Renal pelvis (tissue), 4 donors: ENCODE results near the gene FBXO5. TPM values are rescaled to one million over a fixed set of nuclear protein-coding genes. Genes with fewer than 3 reads are reported as not detected.
A peak's percentile ranks its signal among the peaks of the same experiment; 100 is the strongest.
"Not testable (repeated sequence)": the region's sequence is repeated elsewhere in the genome, so short reads cannot be mapped to it uniquely, and the experiment has no call there.

Source experiments
- DNase-seq: peaks from one replicate; pipeline ENCODE4 v3.0.0-alpha.2; 2013
- polyA plus RNA-seq, 3 donors: library from polyadenylated mRNA; unstranded; fragments of 120-200 nt; gene quantifications; one replicate each; pipeline ENCODE4 v1.2.1, GENCODE V29; 2013; ENCODE audit not compliant: insufficient read length in 3 of 3

Gene FBXO5
- polyA plus RNA-seq, 3 donors: 30.1 to 33.7 (median 30.6) TPM

DNA sequence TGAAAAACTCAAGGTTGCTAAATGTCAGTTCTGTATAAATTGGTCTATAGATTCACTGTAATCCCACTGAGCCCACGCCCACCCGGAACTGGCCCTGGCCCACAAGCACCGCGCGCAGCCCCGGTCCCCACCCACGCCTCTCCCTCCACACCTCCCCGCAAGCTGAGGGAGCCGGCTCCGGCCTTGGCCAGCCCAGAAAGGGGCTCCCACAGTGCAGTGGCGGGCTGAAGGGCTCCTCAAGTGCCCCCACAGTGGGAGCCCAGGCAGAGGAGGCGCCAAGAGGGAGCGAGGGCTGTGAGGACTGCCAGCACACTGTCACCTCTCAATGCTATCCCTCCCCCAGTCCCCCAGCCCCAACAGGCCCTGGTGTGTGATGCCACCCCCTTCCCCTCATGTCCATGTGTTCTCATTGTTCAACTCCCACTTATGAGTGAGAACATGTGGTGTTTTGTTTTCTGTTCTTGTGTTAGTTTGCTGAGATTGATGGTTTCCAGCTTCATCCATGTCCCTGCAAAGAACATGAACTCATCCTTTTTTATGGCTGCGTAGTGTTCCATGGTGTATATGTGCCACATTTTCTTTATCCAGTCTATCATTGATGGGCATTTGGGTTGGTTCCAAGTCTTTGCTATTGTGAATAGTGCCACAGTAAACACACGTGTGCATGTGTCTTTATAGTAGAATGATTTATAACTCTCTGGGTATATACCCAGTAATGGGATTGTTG is 16.5 kb downstream of the FBXO5 start:
- not testable (repeated sequence) for DNase-seq

DNA sequence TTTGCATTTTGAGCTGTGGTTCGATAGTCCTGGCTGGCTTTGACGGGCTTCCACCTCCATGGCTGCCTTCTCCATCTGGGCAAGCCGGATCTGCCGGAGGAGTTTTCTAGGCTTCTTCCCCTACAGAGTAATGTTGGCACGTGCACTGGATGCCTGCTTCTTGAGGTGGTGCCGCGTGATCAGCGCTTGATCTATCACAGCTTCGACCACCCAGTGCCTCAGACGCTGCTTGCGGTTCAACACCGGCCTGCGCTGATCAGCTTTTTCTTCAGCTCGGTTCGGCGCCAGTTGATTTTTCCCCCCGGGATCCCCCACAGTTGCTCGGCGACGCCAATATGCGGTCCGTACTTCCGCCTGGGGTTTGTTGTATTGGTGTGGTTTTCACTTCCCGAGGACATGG is 23.5 kb downstream of the FBXO5 start:
- DNase-seq: no peak

DNA sequence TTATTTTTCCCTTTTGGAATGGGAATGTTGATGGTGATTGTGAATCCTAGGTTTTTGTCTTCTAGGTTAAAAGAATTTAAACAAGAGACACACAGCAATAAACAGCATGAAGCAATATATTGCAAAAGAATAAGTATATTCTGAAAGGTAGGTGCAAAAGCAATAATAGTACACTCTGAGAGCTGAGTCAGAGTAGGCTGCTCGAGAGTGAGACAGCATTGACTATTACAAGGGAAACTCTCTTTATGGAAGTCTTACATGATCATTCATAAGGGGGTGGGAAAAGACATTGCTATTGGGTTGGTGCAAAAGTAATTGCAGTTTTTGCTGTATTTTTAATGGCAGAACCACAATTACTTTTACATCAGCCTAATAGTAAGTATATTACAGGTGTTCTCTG is 25.0 kb downstream of the FBXO5 start:
- no peak for DNase-seq

DNA sequence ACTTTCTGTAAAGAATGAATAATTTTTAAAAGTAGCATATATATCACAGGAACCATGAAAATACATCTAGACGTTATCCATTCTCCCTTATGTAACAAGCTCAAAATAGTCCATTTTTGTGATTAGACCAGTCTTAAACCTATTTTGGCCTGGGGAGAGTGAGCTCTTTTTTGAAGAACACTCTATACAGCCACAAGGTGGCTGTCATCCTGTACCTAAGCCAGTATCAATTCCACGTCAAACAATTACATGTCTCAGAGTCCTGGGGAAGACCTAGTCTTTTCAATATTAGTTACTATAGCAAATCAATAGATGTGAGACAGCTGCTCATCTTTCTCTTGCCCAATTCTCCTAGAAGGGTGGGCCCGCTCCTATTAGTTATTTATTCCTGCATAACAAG is 28.4 kb downstream of the FBXO5 start:
- DNase-seq: no peak

DNA sequence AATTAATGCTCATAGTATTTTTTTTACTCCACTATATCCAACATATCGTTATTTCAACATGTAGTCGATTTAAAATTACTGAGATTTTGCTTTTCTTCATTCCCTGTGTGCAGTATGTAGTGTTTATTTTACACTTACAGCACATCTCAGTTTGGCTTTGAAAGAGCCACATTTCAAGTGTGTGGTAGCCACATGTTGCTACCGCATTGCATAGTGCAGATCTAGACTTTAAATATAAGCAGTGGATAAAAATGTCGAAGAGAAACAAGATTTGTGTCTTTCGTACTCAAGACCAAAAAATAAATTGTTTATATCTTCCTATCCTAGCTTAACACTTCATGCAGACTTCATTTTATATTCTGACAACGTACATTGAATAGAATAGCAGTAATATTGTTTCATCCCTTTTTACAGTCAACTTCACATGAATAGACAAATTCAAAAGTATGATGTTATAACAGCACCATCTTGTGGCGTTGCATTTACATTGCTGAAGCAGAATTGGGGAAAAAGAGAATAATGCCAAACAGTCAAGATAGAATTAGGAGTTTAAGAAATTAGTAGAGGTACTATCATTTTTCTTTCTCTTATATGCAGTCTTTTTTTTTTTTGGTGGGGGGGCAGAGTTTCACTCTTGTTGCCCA is 29.9 kb downstream of the FBXO5 start:
- DNase-seq: peak; percentile 11

DNA sequence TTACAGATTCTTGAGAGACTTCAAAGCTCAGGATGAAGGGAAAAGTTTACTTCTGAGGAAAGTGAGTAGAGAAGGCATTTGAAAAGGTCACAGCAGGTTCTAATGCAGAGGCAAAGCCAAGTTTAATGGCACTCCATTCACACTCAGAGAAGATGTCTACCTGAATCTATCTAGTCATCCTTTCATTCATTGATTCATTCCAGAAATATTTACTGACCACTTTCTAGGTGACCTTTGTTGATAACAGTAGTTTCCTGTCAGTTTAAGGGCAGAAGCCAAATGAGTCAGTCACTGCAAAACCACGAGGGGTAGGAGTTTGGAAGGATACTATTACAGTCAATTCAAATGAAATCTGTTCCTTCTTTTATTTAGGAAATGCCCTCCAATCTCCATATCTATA is 30.8 kb downstream of the FBXO5 start:
- DNase-seq: no peak

DNA sequence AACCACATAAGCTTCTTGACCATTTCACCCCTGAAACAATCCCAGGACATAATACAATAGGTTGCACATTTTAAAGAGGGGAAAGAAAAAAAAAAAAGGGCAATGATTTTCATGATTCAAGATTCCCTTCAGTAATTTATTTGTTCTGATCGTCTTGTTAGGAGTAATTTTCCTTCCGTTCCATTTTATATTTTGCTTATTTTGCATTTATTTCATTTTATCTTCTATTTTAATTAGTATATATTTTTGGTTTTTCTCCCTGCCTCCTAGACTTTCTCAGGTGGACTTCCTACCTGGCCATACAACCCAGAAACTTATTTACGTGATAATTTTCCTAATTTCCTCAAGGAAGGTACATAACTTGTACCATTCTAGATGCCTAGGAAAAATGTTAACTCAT is 32.6 kb downstream of the FBXO5 start:
- DNase-seq: no peak

DNA sequence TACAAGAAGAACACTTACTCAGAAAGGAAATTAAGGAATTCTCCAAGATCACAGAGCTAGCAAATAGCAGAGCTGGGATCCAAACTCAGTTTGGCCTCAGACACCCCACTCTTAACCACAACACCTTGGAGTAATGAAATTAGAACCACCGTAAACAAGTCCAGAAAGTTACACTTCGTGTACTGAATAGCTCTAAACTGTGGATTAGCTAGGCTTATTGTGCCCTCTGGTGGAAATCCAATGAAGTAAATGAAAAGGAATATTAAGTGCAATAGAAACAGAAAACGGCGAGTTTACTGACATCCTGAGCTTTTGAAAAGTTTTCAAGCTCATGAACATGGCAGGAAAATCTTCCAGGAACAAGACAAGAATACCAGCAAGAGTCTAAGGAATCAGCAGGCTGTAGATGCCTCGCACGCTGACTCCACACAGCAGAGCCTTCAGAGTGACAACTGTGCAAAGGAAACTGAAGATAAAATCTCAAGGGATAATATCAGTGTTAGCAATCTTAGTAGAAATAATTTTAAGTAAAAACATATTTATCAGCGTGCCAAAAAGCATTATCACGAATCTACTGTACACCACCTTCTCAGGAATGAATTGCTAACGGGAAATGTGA is 34.6 kb downstream of the FBXO5 start:
- peak; percentile 43 for DNase-seq

DNA sequence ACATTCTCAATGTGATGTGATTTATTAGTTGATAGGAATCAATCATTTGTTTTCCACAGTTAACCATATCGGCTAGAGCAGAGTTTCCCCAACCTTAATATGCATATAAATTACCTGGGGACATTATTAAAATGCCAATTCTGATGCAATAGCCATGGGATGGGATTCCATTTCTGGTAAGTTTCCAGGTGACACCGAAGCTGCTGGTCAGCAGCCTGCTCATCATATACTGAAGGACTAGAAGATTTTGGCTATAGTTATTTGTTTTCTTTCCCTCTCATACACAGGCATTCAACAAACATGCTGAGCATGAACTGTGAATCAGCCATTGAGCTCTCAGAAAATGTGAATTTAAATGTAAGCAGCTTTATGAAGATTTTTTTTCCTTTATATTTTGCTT is 35.8 kb downstream of the FBXO5 start:
- DNase-seq: no peak

DNA sequence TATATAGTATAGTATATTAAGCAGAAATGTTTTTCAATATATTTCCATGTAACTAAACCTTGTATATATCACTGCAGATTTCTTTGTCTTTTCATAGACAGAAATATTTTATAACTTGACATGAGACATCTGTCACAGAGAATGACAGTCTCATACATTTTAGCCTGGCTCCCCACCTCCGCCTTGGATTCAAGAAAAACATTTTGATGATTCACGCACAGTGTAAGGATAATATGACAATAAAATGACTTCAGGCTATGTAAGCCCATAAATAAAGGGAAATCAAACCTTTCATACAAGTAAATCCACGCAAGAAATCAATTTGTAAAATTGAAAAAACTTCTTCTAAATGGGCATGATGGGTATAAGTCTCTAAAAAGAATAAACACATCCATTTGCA is 36.4 kb downstream of the FBXO5 start:
- no peak for DNase-seq

DNA sequence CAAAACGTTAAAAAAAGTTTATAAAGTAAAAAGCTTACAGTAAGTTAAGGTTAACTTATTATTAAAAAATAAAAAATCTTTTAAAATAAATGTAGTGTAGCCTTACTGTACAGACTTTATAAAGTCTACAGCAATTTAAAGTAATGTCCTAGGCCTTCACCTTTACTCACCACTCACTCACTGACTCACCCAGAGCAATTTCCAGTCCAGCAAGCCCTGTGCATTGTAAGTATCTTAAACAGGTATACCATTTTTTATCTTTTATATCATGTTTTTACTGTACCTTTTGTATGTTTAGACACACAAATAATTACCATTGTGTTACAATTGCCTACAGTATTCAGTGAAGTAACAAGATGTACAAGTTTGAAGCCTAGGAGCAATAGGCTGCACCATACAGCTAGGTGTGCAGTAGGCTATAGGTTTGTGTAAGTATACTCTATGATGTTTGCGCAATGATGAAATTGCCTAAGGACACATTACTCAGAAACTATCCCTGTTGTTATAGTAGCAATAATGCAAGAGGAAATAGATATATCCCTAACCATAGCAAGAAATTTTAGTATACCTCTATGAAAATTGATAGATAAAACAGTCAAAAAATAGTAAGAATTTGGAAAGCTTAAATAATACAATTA is 39.5 kb downstream of the FBXO5 start:
- DNase-seq: no peak

DNA sequence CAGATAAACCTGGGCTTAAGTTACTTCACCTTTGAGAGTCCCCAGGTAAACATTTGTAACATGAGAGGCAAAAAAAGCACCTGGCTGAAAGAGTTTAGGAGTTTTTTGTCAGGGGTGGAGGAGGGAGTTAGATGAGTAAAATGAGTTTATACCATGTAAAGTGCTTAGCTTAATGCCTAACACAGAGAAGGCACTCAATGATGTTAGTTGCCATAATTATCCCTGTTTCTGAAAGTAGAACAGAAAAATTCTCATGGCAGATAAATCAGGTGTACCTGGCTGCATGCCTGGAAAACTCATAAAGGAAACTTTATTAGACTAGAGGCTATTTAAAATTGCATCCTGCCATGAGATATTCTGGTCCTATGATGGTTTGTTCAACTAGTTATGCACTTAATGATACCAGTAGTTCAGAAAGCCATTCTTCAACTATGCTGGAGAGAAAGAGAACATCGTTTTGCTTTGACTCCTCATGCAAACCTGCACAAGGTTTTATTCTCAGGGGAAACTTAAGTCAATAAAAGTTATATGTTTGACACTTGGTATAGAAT is 40.4 kb downstream of the FBXO5 start:
- DNase-seq: no peak

DNA sequence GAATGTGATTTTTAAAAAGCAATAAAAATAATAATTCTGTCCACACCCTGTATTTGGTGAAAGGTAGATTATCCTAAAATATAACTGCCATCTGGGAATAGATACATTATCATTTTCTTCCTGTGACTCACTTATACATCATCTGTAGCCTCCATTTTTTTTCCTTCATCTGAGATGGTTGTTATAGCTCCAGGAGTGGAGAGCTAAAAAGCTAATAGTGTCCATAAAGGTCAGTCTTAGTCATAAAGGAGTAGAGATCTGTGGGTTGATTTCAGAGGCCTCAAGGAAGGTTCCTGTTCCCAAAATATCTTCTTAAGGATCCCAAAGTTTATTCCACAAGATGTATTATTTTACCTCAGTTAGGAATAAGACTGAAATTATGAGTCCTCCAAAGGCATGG is 41.1 kb downstream of the FBXO5 start:
- no peak for DNase-seq

DNA sequence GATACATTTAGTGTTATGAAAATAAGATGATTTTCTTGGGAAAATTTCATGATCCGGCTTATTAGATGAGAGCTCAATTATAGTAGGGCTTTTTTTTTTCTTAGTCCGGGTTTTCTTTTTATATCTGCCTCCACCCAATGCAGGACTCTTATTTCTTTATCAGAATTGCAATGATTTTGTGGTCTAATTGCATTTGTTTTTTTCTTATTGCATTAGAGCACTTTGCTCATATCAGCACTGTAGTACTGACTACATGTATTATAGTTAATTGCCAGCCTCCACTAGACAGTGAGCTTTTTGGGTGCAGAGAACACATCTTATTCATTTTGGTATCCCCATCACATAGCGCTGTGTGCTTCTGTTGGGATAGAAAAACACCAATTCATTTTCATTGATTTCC is 50.0 kb downstream of the FBXO5 start:
- DNase-seq: no peak

DNA sequence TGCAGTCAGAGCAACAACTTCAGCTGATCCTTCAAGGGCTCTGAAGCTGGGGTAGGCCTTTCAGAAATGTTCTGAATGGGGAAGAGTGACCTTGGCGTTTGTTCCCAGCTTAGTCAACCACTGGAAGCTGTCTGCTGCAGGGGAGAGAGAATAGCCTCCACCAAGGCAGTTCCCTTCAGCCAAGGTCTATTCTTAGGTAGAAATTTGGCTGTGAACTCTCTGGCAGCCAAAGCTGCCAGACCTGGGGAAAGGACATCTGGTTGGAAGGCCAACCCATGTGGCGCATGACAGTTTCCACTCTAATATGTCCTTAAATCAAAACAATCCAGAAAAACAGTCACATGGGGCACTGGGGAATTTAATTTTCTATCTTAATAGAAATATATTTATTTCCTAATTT is 60.1 kb downstream of the FBXO5 start:
- no peak for DNase-seq

Other genes starting within 250 kb of the FBXO5 start
- 1 to 10 TPM in 2 of 3 donors, under 1 TPM in 1; 0.75 to 1.6 (median 1.4) TPM for gene VIP, start 232.2 kb downstream of the FBXO5 start, polyA plus RNA-seq
- 10 to 100 TPM; 19.9 to 31.0 (median 26.3) TPM for gene MTRF1L, start 19.7 kb upstream of the FBXO5 start, polyA plus RNA-seq
- 1 to 10 TPM; 1.9 to 3.6 (median 2.4) TPM for gene RGS17, start 148.2 kb upstream of the FBXO5 start, polyA plus RNA-seq